HG03571 (cell line): ENCODE measurements around the gene CDK3.
"Not testable (repeated sequence)": the region's sequence is repeated elsewhere in the genome, so short reads cannot be mapped to it uniquely, and the experiment has no call there.

ENCODE experiments used
- ATAC-seq: cut with Tn5 transposase; IDR thresholded peaks from one replicate; pipeline ENCODE4 v1.9.1; 2021; ENCODE audit not compliant: unreplicated experiment

The CDK3 gene

DNA sequence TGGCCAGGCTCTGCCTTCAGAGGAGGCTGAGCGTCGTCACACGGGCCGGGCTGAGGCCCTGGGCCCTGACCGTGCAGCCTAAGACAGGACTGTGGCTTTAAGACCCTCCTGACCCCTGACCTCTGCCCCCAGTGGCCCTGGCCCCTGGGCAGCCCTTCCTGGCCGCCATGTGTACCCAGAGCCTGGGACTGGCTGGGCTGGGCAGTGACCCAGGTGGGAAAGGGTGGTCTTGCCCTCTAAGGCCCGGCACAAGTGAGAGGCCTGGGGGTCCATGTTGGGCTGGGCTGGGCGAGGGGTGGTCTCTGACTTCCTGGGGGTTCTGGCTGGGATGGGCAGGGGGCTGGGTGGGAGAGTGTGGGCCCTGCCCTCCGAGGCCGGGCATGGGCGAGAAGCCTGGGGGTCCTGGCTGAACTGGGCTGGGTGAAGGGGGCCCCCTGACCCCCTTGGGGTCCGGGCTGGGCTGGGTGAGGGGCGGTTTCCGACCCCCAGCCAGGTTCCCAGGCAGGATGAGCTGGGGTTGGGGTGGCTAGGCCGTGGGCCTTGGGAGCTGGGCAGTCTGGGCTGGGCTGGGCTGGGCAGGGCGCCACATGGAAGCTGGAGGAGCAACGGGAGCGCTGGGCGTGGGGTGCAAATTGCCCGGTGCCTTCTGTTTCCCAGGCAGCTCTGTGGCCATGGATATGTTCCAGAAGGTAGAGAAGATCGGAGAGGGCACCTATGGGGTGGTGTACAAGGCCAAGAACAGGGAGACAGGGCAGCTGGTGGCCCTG is at the start of gene CDK3:
CDK3 (plus strand) TSS at position 101 of the 767 bp plus-strand sequence; CDS start at position 672, 571 bp downstream.
- no peak for ATAC-seq

DNA sequence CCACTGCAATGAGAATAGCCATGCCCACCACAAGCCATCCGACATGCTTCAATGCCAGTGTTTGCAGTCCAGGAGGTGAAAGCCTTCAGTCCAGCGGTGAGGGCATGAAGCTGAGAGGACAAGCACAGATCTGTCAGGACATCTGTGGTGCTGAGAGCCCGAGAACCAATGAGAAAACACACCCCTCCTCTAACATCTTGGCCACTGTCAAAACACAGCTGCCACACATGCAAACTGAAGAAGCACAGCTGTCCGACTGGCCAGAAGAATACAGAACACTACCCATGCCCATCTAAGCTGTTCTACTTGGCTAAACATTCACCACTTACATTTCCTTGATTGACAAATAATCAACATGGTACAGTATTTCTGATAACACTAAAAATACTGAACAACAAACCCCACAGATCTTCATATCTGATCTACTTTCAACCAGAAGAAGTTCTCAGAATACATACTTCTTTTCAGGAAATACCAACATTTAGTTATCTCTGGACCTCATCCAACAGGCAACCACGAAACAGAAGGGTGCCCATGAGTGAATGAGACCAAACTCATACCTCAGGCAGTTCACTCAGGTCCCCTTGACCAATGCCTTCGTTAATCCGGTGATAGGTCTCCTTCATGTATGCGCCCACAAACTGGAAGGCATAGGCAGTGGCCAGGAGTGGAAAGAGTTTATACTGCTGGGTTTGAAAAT is 49.6 kb upstream of the CDK3 start:
- ATAC-seq: no peak

DNA sequence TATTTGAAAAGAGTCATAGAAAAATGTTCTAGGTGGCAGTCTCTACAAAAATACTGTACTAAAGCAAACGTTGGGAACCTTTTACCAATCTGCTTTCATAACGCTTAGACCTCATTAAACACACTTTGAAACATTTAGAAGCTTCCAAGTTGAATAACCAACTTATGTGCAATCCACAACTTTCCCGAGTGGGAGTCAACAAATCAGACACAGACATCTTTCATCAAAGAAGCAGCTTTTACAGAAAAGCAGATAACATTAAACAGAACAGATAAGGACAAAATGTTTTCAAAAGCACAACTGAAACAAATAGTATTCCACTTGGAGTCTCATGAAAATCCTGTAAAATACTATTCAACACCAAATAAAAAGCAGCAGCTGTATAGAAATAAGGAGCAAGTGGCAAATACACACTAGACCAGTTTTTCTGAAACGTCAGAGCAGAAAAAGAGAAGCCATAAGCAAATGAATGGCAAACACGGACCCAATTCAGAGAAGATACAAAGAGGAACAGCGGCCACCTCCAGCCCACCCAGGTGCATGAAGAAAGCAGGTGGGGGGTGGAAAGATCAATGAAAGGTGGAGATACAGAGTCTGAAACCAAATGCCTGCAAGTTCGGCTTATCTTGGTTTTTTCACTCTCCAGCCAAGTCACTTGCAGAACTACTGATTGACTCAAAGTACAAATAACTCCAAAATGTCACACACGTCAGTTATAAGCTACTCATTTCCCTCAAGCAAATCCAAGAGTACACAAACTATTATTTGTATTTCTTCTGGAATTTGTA is 41.4 kb upstream of the CDK3 start:
- no peak for ATAC-seq

DNA sequence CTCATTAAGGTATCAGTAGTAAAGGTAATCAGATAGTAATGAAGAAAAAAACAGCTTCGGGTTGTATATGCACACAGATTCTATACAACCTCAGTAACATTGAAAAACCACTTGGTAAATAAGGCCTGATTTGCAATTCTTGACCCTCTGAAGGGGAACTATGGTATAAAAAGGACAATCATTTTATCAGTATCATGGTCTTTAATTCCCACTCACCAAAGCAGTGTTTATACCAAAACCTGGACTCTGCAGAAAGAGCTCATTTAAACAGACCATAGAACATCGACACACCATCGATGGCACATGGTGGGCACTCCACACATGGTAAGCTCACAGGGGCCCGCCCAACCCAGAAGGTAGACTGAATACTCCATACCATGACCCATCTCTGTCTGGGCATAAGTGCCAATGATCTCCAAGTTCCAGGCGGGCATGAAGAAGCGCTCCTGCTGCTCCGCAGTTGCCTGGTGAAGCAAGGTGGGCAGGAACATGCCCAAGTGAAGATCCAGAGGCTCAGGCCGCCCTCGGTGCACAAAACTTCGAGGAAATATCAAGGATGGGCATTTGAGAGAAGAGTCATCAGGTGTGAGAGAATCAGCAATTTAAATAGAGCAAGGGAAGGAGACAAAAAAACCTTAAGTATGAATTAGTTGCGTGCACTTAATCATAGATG is 40.7 kb upstream of the CDK3 start:
- ATAC-seq: no peak

DNA sequence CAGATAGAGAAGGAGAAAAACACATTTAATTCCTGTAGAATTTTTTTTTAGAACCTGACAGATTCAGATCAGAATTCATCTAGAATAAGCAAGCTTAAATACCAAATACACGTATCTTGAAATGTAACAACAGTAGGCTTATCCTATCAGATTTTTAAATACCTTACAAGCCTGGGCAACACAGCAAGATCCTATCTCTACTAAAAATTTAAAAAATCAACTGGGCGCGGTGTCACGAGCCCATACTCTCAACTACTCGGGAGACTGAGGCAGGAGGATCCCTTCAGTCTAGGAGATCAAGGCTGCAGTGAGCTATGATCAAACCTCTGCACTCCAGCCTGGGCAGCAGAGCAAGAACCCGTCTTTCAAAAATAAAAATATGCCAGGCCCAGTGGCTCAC is 35.2 kb upstream of the CDK3 start:
- ATAC-seq: no peak

DNA sequence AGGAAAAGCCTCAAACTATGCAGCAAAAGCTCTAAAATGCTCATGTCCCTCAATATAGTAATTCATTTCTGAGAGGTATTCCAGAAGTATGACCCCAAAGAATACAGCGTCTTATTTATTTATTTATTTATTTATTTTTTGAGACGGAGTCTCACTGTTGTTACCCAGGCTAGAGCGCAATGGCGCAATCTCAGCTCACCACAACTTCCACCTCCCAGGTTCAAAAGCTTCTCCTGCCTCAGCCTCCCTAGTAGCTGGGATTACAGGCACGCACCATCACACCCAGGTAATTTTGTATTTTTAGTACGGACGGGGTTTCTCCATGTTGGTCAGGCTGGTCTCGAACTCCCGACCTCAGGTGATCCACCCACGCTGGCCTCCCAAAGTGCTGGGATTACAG is 31.6 kb upstream of the CDK3 start:
- ATAC-seq: not testable (repeated sequence)

DNA sequence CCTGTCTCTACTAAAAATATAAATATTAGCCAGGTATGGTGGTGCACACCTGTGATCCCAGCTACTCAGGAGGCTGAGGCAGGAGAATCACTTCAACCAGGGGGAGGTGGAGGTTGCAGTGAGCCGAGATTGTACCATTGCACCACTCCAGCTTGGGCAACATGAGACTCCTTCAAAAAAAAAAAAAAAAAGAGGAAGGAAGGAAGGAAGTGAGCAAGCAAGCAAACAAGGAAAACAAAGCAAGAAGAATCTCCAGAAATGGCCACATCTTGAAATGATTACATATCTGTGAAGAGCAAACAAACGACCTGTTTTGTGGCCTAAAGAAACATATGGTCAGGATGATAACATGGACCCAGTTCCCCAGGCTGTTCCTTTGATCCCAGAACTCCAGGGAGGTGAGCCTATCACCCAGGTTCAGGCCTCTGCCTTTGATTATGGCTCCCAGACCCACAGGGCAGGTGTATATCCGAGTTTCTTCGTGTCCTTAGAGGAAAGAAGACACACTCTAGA is 30.6 kb upstream of the CDK3 start:
- ATAC-seq: no peak

DNA sequence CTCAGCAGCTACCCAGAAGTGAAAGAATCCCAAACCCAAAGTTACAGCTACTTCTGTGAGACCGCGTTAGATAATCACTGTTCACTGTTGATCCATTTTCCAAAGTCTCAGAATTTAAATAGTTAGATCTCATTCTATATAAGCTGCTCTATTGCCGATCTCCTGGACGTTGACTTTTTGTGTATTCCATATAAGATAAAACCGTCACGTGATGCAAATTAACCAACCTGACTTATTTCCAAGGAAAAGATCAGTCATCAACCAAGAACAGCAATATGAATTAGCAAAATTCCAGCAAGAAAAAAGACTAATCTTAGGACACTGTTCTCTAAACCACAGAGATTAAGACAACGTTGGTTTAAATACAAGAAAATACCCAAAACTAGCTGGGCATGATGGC is 30.0 kb upstream of the CDK3 start:
- ATAC-seq: no peak

DNA sequence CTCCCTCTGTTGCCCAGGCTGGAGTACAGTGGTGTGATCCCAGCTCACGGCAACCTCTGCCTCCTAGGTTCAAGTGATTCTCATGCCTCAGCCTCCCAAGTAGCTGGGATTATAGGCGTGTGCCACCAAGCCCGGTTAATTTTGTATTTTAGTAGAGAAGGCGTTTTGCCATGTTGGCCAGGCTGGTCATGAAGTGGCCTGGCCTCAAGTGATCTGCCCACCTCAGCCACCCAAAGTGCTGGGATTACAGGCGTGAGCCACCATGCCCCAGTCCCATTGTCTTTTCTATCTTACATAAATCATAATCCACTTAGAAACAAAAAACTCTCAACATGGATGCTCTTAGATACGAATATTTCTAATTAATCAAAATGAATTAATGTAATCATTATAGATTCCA is 25.5 kb upstream of the CDK3 start:
- not testable (repeated sequence) for ATAC-seq

DNA sequence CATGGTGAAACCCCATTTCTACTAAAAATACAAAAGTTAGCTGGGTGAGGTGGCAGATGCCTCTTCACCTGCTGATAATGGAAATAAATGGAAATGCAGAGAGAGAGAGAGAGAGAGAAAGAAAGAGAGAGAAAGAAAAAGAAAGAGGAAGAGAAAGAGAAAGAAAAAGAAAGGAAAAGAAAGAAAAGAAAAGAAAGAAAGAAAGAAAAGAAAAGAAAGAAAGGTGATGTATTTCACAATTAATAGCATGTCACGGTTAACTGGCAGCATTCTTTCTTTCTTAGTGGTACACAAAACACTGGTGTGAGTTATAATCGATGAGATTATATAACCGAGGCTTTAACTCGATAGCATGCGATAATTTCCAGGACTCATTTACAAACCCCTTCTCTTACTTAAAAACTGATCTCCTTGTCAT is 24.9 kb upstream of the CDK3 start:
- ATAC-seq: no peak

DNA sequence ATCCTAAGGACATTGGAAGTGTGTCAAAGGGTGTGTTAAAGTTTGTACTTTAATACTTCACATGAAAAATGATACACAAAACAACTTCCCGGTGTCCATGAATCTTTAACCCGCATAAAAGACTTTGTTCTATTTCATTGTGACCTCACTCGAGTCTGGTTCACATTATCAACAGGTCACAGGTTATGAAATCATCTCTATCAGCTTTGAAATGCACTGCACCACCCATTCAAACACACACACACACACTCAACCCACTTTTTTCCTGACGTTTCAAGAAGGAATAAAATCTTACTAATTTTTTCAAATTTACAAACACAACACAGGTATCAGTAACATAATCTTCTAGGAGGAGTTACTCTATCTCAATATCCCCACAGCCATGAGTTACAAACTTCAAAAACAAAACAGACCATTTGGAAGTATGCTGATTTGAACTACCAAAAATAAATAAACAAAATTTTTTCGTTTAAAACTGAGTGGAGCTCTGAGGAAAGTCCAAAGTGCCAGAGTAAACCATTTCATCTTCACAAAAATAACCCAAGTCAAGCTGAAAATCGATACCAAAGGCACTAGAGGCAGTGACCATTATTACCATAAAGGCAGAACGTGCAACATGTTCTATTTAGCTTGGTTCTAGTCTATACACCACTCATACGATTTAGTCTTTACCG is 24.3 kb upstream of the CDK3 start:
- no peak for ATAC-seq

DNA sequence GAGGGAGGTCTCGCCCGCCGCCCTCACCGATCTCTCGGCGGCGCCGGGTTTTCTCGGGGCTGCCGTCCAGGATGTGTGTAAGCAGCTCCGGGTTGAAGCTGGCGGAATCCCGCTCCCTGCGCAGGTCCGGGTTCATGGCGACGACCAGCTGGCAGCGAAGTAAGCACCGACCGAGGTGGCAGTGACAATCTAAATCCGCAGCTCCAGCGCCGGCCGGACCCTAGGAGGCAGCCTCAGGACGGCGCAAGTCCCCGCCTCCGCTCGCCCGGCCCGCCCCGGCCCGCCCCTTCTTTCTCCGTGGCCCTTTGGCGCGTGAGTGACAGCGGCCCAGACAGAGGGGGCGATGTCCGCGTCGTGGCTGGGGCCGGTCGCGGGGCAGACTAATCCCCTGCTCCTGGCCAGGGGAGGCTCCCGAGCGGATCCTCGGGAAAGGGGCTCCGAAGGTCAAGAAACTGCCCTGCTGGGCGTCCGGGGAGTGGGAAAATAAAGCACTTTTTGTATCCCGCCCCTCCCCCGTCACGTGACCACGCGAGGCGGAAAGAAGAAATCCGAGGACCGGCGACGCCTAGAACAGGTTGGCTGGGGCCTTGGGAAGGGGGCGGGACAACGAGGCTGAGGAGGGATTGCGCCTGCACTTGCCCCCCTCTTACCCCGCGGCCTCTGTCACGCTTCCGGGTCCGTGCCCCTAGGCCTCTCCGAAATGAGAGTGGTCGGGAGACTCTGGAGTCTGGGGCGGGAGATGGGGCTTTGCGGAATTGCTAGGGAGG is 21.5 kb upstream of the CDK3 start, which contains the start of the genes ACOX1 and TEN1:
ACOX1 (minus strand) TSS at position 229 of the 767 bp plus-strand sequence; CDS start at position 136, 93 bp downstream.
TEN1 (plus strand) TSS at position 303 of the 767 bp plus-strand sequence. CDS start 6,953 bp downstream, outside the sequence.
- ATAC-seq: peak; percentile 83

DNA sequence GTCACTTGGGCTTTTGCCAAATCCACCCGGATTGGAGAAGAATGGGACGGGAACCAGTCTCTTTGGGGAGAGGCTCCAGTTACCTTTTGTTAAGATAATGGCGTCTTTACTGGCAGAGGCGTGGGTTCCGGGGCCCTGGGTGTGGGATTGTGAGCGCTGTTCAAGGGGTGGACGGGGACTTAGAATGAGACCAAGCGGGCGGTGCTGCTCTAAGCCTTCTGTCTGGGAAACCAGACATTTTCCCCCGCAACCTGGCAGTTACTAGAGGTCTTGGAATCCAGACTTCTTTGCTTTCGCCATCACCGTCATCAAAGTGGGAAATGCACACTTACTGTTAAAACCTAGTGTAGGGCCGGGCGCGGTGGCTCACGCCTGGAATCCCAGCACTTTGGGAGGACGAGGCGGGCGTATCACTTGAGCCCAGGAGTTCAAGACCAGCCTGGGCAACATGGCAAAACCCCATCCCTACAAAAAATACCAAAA is 20.9 kb upstream of the CDK3 start:
- ATAC-seq: peak; percentile 15

DNA sequence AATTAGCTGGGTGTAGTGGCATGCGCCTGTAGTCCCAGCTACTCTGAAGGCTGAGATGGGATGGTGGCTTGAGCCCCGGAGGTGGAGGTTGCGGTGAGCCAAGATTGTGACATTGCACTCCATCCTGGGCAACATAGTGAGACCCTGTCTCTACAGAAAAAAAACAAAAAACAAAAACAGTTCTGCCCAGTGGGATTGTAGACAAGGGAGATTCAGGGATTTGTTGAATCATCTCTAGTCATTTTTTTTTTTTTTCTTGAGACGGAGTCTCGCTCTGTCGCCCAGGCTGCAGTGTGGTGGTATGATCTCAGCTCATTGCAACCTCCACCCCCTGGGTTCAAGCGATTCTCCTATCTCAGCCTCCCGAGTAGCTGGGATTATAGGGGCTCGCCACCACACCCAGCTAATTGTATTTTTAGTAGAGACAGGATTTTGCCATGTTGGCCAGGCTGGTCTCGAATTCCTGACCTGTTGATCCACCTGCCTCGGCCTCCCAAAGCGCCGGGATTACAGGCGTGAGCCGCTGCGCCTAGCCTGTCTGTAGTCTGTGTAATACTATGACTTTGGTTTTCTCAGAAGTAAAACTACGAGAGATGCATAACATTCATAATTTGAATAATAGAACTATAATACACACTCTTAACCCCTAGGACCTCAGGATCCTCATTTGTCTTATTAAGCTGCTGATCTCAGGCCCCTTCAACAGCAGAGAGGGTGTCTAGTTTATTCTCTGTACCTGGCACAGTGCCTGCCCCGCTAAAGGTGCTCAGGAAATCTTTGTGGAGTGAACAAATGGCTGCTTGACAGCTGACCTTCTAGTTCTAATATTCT is 20.3 kb upstream of the CDK3 start:
- no peak for ATAC-seq

DNA sequence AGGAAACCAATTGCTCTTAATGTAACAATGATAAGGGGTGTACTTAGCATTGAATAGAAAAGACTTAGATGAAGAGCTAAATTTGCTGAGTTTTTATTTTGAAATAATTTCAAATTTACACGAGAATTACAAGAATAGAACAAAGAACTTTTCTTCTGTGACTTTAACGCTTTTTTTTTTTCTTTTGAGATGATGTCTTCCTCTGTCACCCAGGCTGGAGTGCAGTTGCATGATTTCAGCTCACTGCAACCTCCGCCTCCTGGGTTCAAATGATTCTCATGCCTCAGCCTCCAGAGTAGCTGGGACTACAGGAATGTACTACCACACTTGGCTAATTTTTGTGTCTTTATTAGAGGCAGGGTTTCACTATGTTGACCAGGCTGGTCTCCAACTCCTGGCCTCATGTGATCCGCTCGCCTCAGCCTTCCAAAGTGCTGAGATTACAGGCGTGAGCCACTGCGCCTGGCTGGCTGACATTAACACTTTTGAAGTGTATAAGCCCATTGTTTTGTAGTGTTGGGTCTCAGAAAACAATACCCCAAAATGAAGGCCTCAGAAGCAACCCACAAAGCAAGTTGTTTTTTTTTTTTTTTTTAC is 19.5 kb upstream of the CDK3 start:
- no peak for ATAC-seq

DNA sequence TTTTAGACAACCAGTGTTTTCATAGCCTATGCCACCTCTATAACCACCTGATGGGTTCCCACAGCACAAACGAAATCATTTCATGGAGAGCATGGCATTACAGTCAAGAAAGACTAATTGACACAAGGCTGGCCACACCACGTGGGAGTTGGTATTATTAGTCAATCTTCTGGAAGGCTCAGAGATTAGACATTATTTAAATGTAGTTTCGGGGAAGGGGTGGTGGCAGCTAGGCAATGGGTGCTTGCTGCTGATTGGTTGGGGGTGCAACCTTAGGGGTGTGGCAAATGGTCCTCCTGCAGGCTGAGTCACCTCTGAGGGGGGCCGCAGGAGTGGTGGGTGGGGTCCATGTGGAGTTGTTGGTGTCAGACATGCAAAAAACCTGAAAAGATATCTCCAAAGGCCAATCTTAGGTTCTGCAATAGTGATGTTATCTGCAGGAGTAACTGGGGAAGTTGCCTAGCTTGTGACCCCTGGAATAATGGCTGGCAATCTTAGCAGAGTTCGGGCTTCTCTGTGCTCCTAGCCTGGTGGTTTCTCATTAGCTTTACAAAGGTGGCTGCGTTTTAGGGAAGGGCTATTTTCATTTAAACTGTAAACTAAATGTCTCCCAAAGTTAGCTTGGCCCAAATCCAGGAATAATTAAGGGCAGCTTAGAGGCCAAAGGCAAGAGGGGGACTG is 17.0 kb upstream of the CDK3 start:
- ATAC-seq: no peak

DNA sequence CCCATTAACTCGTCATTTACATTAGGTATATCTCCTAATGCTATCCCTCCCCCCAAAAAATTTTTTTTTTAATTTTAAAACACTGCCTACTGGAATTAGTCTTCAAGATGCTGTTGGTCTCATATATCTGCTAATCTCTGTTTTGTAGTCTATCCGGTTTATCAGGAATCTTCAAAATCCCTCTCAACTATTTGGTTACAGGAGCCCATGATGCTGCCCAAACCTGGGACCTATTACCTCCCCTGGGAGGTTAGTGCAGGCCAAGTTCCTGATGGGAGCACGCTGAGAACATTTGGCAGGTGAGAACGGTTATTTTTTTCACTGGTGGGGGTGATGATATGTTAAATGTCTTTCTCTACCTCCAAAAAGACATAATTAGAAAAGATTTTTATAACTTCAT is 14.7 kb upstream of the CDK3 start:
- no peak for ATAC-seq
